GM12878 (cell line): Measurements from ENCODE around the gene METTL5. TPM values are rescaled to one million over a fixed set of nuclear protein-coding genes. Genes with fewer than 3 reads are reported as not detected.

Experiments
- ATAC-seq: fragments of 200-7000 bp; cut with Tn5 transposase; 3 replicates; pipeline ENCODE4 v1.9.1; 2020; ENCODE audit warnings: mild to moderate bottlenecking, moderate library complexity
- BruUV-seq: library from RNA; stranded (reverse); fragments of 400-500 nt; replicated peaks from 2 replicates; lab custom pipeline; 2021; lab: Mats Ljungman, UMichigan
- CTCF ChIA-PET: fragments of 300-600 bp; sonication (Branson Sonifier 250); formaldehyde crosslinking; extraction: SDS; loops from one replicate; lab custom pipeline; 2021; ENCODE audit warnings: inconsistent platforms; lab: Yijun Ruan, JAX
- POLR2A ChIA-PET: fragments of 350-600 bp; formaldehyde crosslinking; extraction: SDS; loops from one replicate; lab custom pipeline; 2021; ENCODE audit warnings: inconsistent platforms; lab: Charles Lee
- RAD21 ChIA-PET: fragments of 300-600 bp; sonication (Branson Sonifier 250); formaldehyde crosslinking; loops from one replicate; lab custom pipeline; 2023; ENCODE audit warnings: antibody characterized with exemption; ENCODE audit not compliant: unreplicated experiment; lab: Charles Lee
- SMC1A ChIA-PET: fragments of 300-600 bp; sonication (Branson Sonifier 250); formaldehyde crosslinking; loops from one replicate; lab custom pipeline; 2023; ENCODE audit not compliant: unreplicated experiment, uncharacterized antibody; lab: Charles Lee
- DNase-seq: peaks from one replicate; pipeline ENCODE4 v3.0.0-alpha.2; 2011; ENCODE audit warnings: low read depth, low spot score
- FAIRE-seq: peaks from 3 replicates; lab custom pipeline; 2011; peaks lifted over from hg19 to GRCh38; lab: Jason Lieb, UNC
- H2AFZ ChIP-seq: 2 replicates; pipeline ENCODE4 v1.6.0; 2011; ENCODE audit warnings: low read depth, low read length, control low read depth; ENCODE audit not compliant: control insufficient read depth
- H3K27ac ChIP-seq: 2 replicates; pipeline ENCODE4 v1.5.1; 2011; ENCODE audit warnings: control low read depth; ENCODE audit not compliant: control insufficient read depth, insufficient read depth
- H3K27me3 ChIP-seq, 2 experiments: replicated peaks in 1 of 2; 2 replicates each; pipeline versions ENCODE4 v1.6.0 to v1.6.1; 2011; ENCODE audit warnings: low read length in 1 of 2; ENCODE audit not compliant: control insufficient read depth in 2 of 2, insufficient read depth in 2 of 2
- H3K36me3 ChIP-seq, 2 experiments: 2 replicates each; pipeline ENCODE4 v1.5.1; 2011; ENCODE audit warnings: low read length in 1 of 2; ENCODE audit not compliant: control insufficient read depth in 2 of 2, insufficient read depth in 2 of 2
- H3K4me1 ChIP-seq: 2 replicates; pipeline ENCODE4 v1.6.1; 2011; ENCODE audit warnings: mild to moderate bottlenecking, low read length, moderate library complexity, mixed read lengths; ENCODE audit not compliant: control insufficient read depth, insufficient read depth
- H3K4me2 ChIP-seq: 2 replicates; pipeline ENCODE4 v1.6.0; 2011; ENCODE audit warnings: control low read depth; ENCODE audit not compliant: control insufficient read depth, insufficient read depth
- H3K4me3 ChIP-seq: fragments of 200-600 bp; sonication (generic); 2 replicates; pipeline ENCODE4 v1.5.1; 2016
- H3K79me2 ChIP-seq: 2 replicates; pipeline ENCODE4 v1.6.0; 2011; ENCODE audit warnings: low read length; ENCODE audit not compliant: control insufficient read depth, insufficient read depth
- H3K9ac ChIP-seq: 2 replicates; pipeline ENCODE4 v1.8.0; 2011; ENCODE audit warnings: low read length, control low read depth, mixed read lengths; ENCODE audit not compliant: control insufficient read depth, insufficient read depth
- H3K9me3 ChIP-seq: replicated peaks from 3 replicates; pipeline ENCODE4 v1.5.1; 2011; ENCODE audit warnings: mild to moderate bottlenecking, low read length; ENCODE audit not compliant: control insufficient read depth, insufficient read depth
- H4K20me1 ChIP-seq: 2 replicates; pipeline ENCODE4 v1.6.0; 2011; ENCODE audit not compliant: control insufficient read depth, insufficient read depth
- CBFB ChIP-seq: IDR thresholded peaks from 2 replicates; pipeline ENCODE4 v1.6.1; 2016; ENCODE audit warnings: antibody characterized with exemption, low read depth
- CHD1 ChIP-seq: IDR thresholded peaks from 2 replicates; pipeline ENCODE4 v1.6.1; 2012; ENCODE audit warnings: low read depth, low read length, improper control_type of control experiment
- EZH2 ChIP-seq: IDR thresholded peaks from 2 replicates; pipeline ENCODE4 v1.6.1; 2012; ENCODE audit warnings: low read depth, mild to moderate bottlenecking, control low read depth, inconsistent platforms, low read length, borderline replicate concordance; ENCODE audit not compliant: control insufficient read depth
- HDGF ChIP-seq: fragments of 450-650 bp; IDR thresholded peaks from 2 replicates; pipeline ENCODE4 v1.6.1; 2016; ENCODE audit warnings: antibody characterized with exemption
- KDM1A ChIP-seq: fragments of 200-600 bp; sonication (generic); IDR thresholded peaks from 2 replicates; pipeline ENCODE4 v1.6.1; 2016; ENCODE audit warnings: borderline replicate concordance
- KLF5 ChIP-seq: fragments of 450-650 bp; IDR thresholded peaks from 2 replicates; pipeline ENCODE4 v1.6.1; 2014; ENCODE audit warnings: mild to moderate bottlenecking; ENCODE audit not compliant: partially characterized antibody
- MXI1 ChIP-seq: fragments of 150-350 bp; IDR thresholded peaks from 2 replicates; pipeline ENCODE4 v1.6.1; 2011; ENCODE audit warnings: low read depth, mild to moderate bottlenecking, inconsistent platforms, low read length, improper control_type of control experiment
- PAX5 ChIP-seq: IDR thresholded peaks from 2 replicates; pipeline ENCODE4 v1.6.1; 2011; ENCODE audit warnings: low read depth, low read length, borderline replicate concordance
- POU2F2 ChIP-seq: IDR thresholded peaks from 3 replicates; pipeline ENCODE4 v1.6.1; 2011; ENCODE audit warnings: low read depth, mild to moderate bottlenecking, low read length, borderline replicate concordance
- STAT3 ChIP-seq: IDR thresholded peaks from 2 replicates; pipeline ENCODE4 v1.6.1; 2011; ENCODE audit warnings: low read depth, low read length, improper control_type of control experiment
- TAF1 ChIP-seq: IDR thresholded peaks from 2 replicates; pipeline ENCODE4 v1.6.1; 2011; ENCODE audit warnings: mild to moderate bottlenecking, low read depth, low read length, borderline replicate concordance
- YY1 ChIP-seq: IDR thresholded peaks from 2 replicates; pipeline ENCODE4 v1.6.1; 2011; ENCODE audit warnings: low read depth, mild to moderate bottlenecking, low read length
- ZNF207 ChIP-seq: fragments of 450-650 bp; IDR thresholded peaks from 2 replicates; pipeline ENCODE4 v1.6.1; 2014; ENCODE audit warnings: antibody characterized with exemption, mild to moderate bottlenecking, borderline replicate concordance
- ZNF622 ChIP-seq: fragments of 450-650 bp; IDR thresholded peaks from 2 replicates; pipeline ENCODE4 v1.6.1; 2017; ENCODE audit warnings: mild to moderate bottlenecking, inconsistent platforms
- WGBS: methylation state at CpG from one replicate; pipeline ENCODE4 v1.1.6; 2016; ENCODE audit warnings: low lambda C conversion rate; ENCODE audit not compliant: insufficient replicate concordance, insufficient coverage; ENCODE audit errors: missing lambda C conversion rate; 5-methylcytosine and 5-hydroxymethylcytosine counted together
- in situ Hi-C: fragments of 300-500 bp; cut with MboI; formaldehyde crosslinking; loops from 9 replicates; pipeline ENCODE4 v1.14.3; 2018; ENCODE audit warnings: mixed read lengths
- intact Hi-C: fragments of 100-400 bp; cut with micrococcal nuclease; formaldehyde crosslinking; loops from one replicate; pipeline ENCODE4 v1.14.2; 2022; ENCODE audit not compliant: unreplicated experiment
- polyA plus RNA-seq, 11 experiments: library from polyadenylated mRNA; depleted of rRNA in 4 of 11; unstranded in 6 of 11; stranded (reverse) in 5 of 11; fragments of >200 nt; fragmentation: Nextera tagmentation in 4 of 11; fragmentation: Illumina TruSeq in 1 of 11; extraction: Ambion mirVana in 4 of 11; extraction: Trizol in 1 of 11; gene quantifications; 1 replicate in 1 of 11; 2 replicates in 10 of 11; pipeline versions ENCODE4 v1.2.1 to v1.2.3, GENCODE V29; 2011 to 2016; ENCODE audit warnings: inconsistent platforms in 2 of 11, missing spikeins in 2 of 11, low read depth in 1 of 11
- total RNA-seq, 4 experiments: library from RNA; depleted of rRNA in 3 of 4; stranded (reverse); fragments of >200 nt in 3 of 4; fragmentation: Illumina TruSeq in 1 of 4; extraction: Trizol in 1 of 4; gene quantifications; 2 replicates each; pipeline versions ENCODE4 v1.2.1 to v1.2.3, GENCODE V29; 2013 to 2021
- TF ChIP-seq, protein P1 (sequence below): IDR thresholded peaks from 2 replicates; pipeline ENCODE4 v1.6.1; 2012; ENCODE audit warnings: mild to moderate bottlenecking, low read depth, low read length
- TF ChIP-seq, protein P2 (sequence below): IDR thresholded peaks from 2 replicates; pipeline ENCODE4 v1.6.1; 2012; ENCODE audit warnings: low read length, inconsistent platforms
- TF ChIP-seq, protein P3 (sequence below): fragments of 450-650 bp; IDR thresholded peaks from 2 replicates; pipeline ENCODE4 v1.6.1; 2014; ENCODE audit warnings: mild to moderate bottlenecking
- TF ChIP-seq, protein P4 (sequence below): IDR thresholded peaks from 2 replicates; pipeline ENCODE4 v1.6.1; 2012; ENCODE audit warnings: low read depth, low read length, improper control_type of control experiment

METTL5 gene
- total and polyA plus RNA-seq, 10 of the 15 experiments (the other 5 are each of a cell fraction or from before 2014, with no cell fraction given), result 55.0 to 204 (median 87.4) TPM

DNA sequence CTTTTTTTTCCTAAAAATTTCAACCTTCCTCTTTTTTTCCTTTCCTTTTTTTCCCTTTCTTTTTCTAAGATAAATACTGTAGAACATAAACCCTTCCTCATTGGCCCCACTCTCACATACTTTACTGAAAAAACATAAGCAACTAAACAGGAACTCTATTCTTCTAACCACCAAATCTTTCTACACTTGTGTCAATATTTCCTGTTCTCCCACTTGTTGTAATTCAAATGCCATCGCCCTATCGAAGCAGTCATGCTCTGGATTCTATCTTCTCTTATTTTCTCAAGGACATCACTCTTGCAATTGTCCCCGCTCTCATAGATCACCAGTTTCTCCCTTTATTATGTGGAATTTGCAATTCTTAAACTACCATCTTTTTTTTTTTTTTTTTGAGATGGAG is 46.3 kb downstream of the METTL5 start:
- 97% methylated on average over 3 of the region's 3 CpGs for WGBS
- ATAC-seq, result no peak
- CTCF ChIA-PET, result no interaction called here
- TF ChIP-seq STAT3 (no peak), MXI1 (no peak), CBFB (no peak), HDGF (no peak), TAF1 (no peak), PAX5 (no peak), ZNF622 (no peak), YY1 (no peak), KLF5 (no peak), POU2F2 (no peak), CHD1 (no peak), ZNF207 (no peak), EZH2 (no peak), KDM1A (no peak)
- TF ChIP-seq, protein P1, sequence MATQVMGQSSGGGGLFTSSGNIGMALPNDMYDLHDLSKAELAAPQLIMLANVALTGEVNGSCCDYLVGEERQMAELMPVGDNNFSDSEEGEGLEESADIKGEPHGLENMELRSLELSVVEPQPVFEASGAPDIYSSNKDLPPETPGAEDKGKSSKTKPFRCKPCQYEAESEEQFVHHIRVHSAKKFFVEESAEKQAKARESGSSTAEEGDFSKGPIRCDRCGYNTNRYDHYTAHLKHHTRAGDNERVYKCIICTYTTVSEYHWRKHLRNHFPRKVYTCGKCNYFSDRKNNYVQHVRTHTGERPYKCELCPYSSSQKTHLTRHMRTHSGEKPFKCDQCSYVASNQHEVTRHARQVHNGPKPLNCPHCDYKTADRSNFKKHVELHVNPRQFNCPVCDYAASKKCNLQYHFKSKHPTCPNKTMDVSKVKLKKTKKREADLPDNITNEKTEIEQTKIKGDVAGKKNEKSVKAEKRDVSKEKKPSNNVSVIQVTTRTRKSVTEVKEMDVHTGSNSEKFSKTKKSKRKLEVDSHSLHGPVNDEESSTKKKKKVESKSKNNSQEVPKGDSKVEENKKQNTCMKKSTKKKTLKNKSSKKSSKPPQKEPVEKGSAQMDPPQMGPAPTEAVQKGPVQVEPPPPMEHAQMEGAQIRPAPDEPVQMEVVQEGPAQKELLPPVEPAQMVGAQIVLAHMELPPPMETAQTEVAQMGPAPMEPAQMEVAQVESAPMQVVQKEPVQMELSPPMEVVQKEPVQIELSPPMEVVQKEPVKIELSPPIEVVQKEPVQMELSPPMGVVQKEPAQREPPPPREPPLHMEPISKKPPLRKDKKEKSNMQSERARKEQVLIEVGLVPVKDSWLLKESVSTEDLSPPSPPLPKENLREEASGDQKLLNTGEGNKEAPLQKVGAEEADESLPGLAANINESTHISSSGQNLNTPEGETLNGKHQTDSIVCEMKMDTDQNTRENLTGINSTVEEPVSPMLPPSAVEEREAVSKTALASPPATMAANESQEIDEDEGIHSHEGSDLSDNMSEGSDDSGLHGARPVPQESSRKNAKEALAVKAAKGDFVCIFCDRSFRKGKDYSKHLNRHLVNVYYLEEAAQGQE, result no peak
- TF ChIP-seq, protein P2, sequence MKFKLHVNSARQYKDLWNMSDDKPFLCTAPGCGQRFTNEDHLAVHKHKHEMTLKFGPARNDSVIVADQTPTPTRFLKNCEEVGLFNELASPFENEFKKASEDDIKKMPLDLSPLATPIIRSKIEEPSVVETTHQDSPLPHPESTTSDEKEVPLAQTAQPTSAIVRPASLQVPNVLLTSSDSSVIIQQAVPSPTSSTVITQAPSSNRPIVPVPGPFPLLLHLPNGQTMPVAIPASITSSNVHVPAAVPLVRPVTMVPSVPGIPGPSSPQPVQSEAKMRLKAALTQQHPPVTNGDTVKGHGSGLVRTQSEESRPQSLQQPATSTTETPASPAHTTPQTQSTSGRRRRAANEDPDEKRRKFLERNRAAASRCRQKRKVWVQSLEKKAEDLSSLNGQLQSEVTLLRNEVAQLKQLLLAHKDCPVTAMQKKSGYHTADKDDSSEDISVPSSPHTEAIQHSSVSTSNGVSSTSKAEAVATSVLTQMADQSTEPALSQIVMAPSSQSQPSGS, result no peak
- TF ChIP-seq, protein P3, sequence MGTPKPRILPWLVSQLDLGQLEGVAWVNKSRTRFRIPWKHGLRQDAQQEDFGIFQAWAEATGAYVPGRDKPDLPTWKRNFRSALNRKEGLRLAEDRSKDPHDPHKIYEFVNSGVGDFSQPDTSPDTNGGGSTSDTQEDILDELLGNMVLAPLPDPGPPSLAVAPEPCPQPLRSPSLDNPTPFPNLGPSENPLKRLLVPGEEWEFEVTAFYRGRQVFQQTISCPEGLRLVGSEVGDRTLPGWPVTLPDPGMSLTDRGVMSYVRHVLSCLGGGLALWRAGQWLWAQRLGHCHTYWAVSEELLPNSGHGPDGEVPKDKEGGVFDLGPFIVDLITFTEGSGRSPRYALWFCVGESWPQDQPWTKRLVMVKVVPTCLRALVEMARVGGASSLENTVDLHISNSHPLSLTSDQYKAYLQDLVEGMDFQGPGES, result no peak
- TF ChIP-seq, protein P4, sequence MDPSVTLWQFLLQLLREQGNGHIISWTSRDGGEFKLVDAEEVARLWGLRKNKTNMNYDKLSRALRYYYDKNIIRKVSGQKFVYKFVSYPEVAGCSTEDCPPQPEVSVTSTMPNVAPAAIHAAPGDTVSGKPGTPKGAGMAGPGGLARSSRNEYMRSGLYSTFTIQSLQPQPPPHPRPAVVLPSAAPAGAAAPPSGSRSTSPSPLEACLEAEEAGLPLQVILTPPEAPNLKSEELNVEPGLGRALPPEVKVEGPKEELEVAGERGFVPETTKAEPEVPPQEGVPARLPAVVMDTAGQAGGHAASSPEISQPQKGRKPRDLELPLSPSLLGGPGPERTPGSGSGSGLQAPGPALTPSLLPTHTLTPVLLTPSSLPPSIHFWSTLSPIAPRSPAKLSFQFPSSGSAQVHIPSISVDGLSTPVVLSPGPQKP, result no peak

More for the DNA sequence above, 46.3 kb downstream of the METTL5 start:
- Histone ChIP-seq H3K9me3 (no peaks in the 10 kb centered on the region), H3K36me3 (no peaks in the 10 kb centered on the region), H4K20me1 (no peaks in the 10 kb centered on the region), H3K4me1 (no peaks in the 10 kb centered on the region), H3K27me3 (no peaks in the 10 kb centered on the region), H3K27ac (no peak overlapping the region), H3K79me2 (no peaks in the 10 kb centered on the region), H2AFZ (no peak overlapping the region), H3K4me3 (no peak overlapping the region), H3K4me2 (no peak overlapping the region), H3K9ac (no peak overlapping the region)
- no peak for DNase-seq
- ChIA-PET SMC1A (interaction anchor here (0.6 kb wide), 1 partner anchor 351 kb away, joined by 3 read pairs; no protein-coding TSS in a partner anchor), RAD21 (no interaction called here), POLR2A (no interaction called here)
- no peak for FAIRE-seq
- BruUV-seq, result no TSS peak
- intact Hi-C loops (no loop called here), in situ Hi-C loops (no loop called here)
